ENCODE results near the gene OSBPL6. TPM values are rescaled to one million over a fixed set of nuclear protein-coding genes. Genes with fewer than 3 reads are reported as not detected.

The OSBPL6 gene
- total RNA-seq, 1 experiment from 2014 or later, result 11.6 TPM

GRCh38 chr2:178361588-178361987 lies 167.3 kb downstream of the OSBPL6 start:
- TF ChIP-seq CEBPB (IDR thresholded peaks at IDR 0.05; ENCODE audit: low read depth) (no peak), YY1 (IDR thresholded peaks at IDR 0.05; ENCODE audit: extremely low read depth, insufficient replicate concordance, low read depth, low read length) (no peak), TCF7L2 (IDR thresholded peaks at IDR 0.05; ENCODE audit: borderline replicate concordance, extremely low read depth, insufficient read depth, insufficient read length) (no peak), ZNF274 (IDR thresholded peaks at IDR 0.05; ENCODE audit: low read depth, low read length) (no peak), ATF3 (IDR thresholded peaks at IDR 0.05) (no peak), EGR1 (IDR thresholded peaks at IDR 0.05; ENCODE audit: low read depth) (no peak), EZH2 (IDR thresholded peaks at IDR 0.05) (no peak), FOSL1 (IDR thresholded peaks at IDR 0.05; ENCODE audit: low read depth) (no peak), SRF (IDR thresholded peaks at IDR 0.05; ENCODE audit: low read depth) (no peak), POLR2A (IDR thresholded peaks at IDR 0.05; ENCODE audit: borderline replicate concordance, extremely low read depth, insufficient read depth, insufficient read length) (no peak), ELF1 (IDR thresholded peaks at IDR 0.05; ENCODE audit: borderline replicate concordance, low read depth) (no peak)
- POLR2A ChIA-PET, result no interaction called here
- Histone ChIP-seq H3K27ac (ENCODE audit: low read depth, low read length) (no peak overlapping the region), H3K79me2 (ENCODE audit: insufficient read depth, low read length) (no peaks in the 10 kb centered on the region), H3K4me2 (ENCODE audit: low read length) (no peak overlapping the region), H3K4me3 (replicated peaks in 1 of 2; ENCODE audit: low read depth in 1 of 2, low read length in 2 of 2) (no peak overlapping the region), H3K9ac (ENCODE audit: low read length) (no peak overlapping the region), H3K36me3 (ENCODE audit: control insufficient read depth in 1 of 2, insufficient read depth in 2 of 2, low read length in 2 of 2) (no peaks in the 10 kb centered on the region), H2AFZ (ENCODE audit: low read depth, low read length, poor library complexity, severe bottlenecking) (no peak overlapping the region), H4K20me1 (ENCODE audit: insufficient read depth) (no peaks in the 10 kb centered on the region), H3K9me3 (ENCODE audit: control insufficient read depth in 1 of 2, insufficient read depth in 1 of 2, low read depth in 1 of 2, low read length in 2 of 2) (no peaks in the 10 kb centered on the region), H3K27me3 (ENCODE audit: insufficient read depth, low read length) (no peaks in the 10 kb centered on the region), H3K9me2 (ENCODE audit: insufficient read depth) (no peaks in the 10 kb centered on the region), H3K4me1 (ENCODE audit: control insufficient read depth in 1 of 2, insufficient read depth in 2 of 2, low read length in 2 of 2) (no peaks in the 10 kb centered on the region)
- DNase-seq (ENCODE audit: low read depth, low spot score), result no peak
- BruUV-seq (replicated peaks), result no TSS peak
- ATAC-seq, result no peak
- CTCF ChIA-PET, result no interaction called here
- intact Hi-C loops (cut with micrococcal nuclease), result no loop called here
- RAD21 ChIA-PET (ENCODE audit: low non-redundant PET in 1 of 2, low total read pairs in 2 of 2, uncharacterized antibody in 2 of 2, unreplicated experiment in 2 of 2), result no interaction called here

- no peaks in the 10 kb centered on the region for H3K4me1 ChIP-seq (ENCODE audit: control insufficient read depth in 1 of 2, insufficient read depth in 2 of 2, low read length in 2 of 2)
- ChIA-PET CTCF (no interaction called here), POLR2A (no interaction called here), RAD21 (ENCODE audit: low non-redundant PET in 1 of 2, low total read pairs in 2 of 2, uncharacterized antibody in 2 of 2, unreplicated experiment in 2 of 2) (no interaction called here)
- H3K4me2 ChIP-seq (ENCODE audit: low read length), result no peak overlapping the region
- no peaks in the 10 kb centered on the region for H3K79me2 ChIP-seq (ENCODE audit: insufficient read depth, low read length)
- H3K27me3 ChIP-seq (ENCODE audit: insufficient read depth, low read length), result no peaks in the 10 kb centered on the region
- no TSS peak for BruUV-seq (replicated peaks)
- no peak overlapping the region for H2AFZ ChIP-seq (ENCODE audit: low read depth, low read length, poor library complexity, severe bottlenecking)
- H3K9me3 ChIP-seq (ENCODE audit: control insufficient read depth in 1 of 2, insufficient read depth in 1 of 2, low read depth in 1 of 2, low read length in 2 of 2), result no peaks in the 10 kb centered on the region
- ATAC-seq (no peak), DNase-seq (ENCODE audit: low read depth, low spot score) (no peak)
- no peaks in the 10 kb centered on the region for H4K20me1 ChIP-seq (ENCODE audit: insufficient read depth)
- H3K9ac ChIP-seq (ENCODE audit: low read length), result no peak overlapping the region
- H3K9me2 ChIP-seq (ENCODE audit: insufficient read depth), result no peaks in the 10 kb centered on the region
- no peak overlapping the region for H3K4me3 ChIP-seq (replicated peaks in 1 of 2; ENCODE audit: low read depth in 1 of 2, low read length in 2 of 2)
- no peaks in the 10 kb centered on the region for H3K36me3 ChIP-seq (ENCODE audit: control insufficient read depth in 1 of 2, insufficient read depth in 2 of 2, low read length in 2 of 2)
- no peak overlapping the region for H3K27ac ChIP-seq (ENCODE audit: low read depth, low read length)
- intact Hi-C loops (cut with micrococcal nuclease), result no loop called here
- no peak for TF ChIP-seq POLR2AphosphoS5 (IDR thresholded peaks at IDR 0.05; ENCODE audit: low read depth, low read length)
- TF ChIP-seq CEBPB (IDR thresholded peaks at IDR 0.05; ENCODE audit: low read depth), result no peak
- no peak for TF ChIP-seq CTCF (IDR thresholded peaks at IDR 0.05 in 2 of 3, conservative IDR thresholded peaks at IDR 0.05 in 1 of 3; ENCODE audit: borderline replicate concordance in 1 of 3, insufficient read depth in 1 of 3, low read depth in 2 of 3, low read length in 2 of 3)
- no peak for TF ChIP-seq MAX (IDR thresholded peaks at IDR 0.05)
- no peak for TF ChIP-seq SRF (IDR thresholded peaks at IDR 0.05; ENCODE audit: low read depth)
- no peak for TF ChIP-seq SP1 (IDR thresholded peaks at IDR 0.05; ENCODE audit: low read depth)
- TF ChIP-seq POLR2A (IDR thresholded peaks at IDR 0.05; ENCODE audit: borderline replicate concordance, extremely low read depth, insufficient read depth, insufficient read length), result no peak
- TF ChIP-seq EZH2phosphoT487 (IDR thresholded peaks at IDR 0.05; ENCODE audit: borderline replicate concordance), result no peak
- no peak for TF ChIP-seq RAD21 (IDR thresholded peaks at IDR 0.05; ENCODE audit: low read depth)
- TF ChIP-seq ZNF274 (IDR thresholded peaks at IDR 0.05; ENCODE audit: low read depth, low read length), result no peak
- no peak for TF ChIP-seq ZBTB33 (IDR thresholded peaks at IDR 0.05; ENCODE audit: extremely low read depth, insufficient replicate concordance, low read length)
These were observed 168.9 kb downstream of the OSBPL6 start for GRCh38 chr2:178363252-178363651.

Measured in HCT116 (cell line).